ENCODE results near the gene SNX11.

Gene SNX11

GRCh38 chr17:48134912-48135480, 27.4 kb downstream of the SNX11 start:
- no peak for DNase-seq

DNA sequence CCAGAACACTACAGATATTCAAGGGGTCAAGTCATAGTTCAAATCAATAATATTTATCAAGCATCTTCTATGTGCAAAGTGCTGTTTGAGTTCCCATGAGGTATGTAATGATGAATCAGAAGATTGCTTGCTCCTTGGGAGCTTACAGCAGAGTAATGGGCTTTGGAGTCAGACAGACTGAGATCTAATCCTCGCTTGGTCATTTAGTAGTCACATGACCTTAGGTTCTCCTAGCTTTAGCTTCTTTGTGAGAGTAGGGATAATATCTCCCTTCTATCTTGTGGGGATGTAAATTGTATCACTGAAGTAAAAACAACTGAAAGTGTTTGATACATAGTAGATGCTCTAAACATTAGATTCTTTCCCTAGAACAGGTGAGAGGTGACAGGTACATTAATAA, 30.1 kb downstream of the SNX11 start:
- DNase-seq: no peak

GRCh38 chr17:48139944-48140343, 32.4 kb downstream of the SNX11 start:
- DNase-seq: no peak

- DNase-seq: no peak
These were observed 36.1 kb downstream of the SNX11 start for GRCh38 chr17:48143629-48144028.

- DNase-seq: no peak
These were observed 36.7 kb downstream of the SNX11 start for GRCh38 chr17:48144231-48144630.

DNA sequence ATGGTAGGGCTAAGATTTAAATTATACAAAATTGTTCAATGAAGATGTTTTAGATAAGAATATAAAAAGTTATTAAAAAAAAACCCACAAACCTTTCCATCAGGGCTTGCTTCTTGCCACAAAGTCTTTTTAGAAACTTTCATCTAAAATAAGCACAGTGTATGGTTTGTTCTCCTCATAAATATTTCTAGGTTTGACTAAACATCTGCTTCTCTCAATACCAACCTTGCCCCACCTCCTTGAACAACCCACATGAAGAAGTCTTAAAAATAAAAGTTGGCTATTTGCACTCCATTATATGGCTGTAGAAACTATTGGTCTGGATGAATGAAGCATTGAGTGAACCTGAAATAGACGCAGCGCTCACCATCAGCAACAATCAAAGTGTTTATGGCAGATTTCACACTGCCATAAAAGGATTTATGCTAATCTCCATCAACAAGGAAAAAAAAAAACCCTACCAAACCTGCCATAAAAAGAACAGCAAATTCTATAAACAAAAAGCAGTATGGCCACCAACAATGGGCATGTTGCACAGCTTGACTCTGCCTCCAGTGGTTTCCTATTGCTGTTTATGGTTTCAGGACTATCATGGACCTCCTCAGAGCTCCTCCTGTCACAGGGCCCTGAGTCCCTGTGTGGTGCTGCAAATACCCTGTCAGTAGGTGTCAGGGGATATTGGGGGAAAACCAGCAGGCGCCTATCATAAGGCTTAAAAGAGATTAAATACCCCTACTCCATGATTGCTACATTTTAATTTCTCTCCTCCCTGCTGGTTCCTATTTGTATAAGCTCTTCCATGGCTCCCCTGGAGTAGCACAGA, 37.6 kb downstream of the SNX11 start:
- no peak for DNase-seq

- no peak for DNase-seq
These were observed 40.6 kb downstream of the SNX11 start for GRCh38 chr17:48148029-48148770.

- DNase-seq: no peak
These were observed 41.6 kb downstream of the SNX11 start for GRCh38 chr17:48148854-48149786.

- DNase-seq: no peak
These were observed 42.4 kb downstream of the SNX11 start for GRCh38 chr17:48149787-48150463.

GRCh38 chr17:48150597-48151001, 43.0 kb downstream of the SNX11 start:
- no peak for DNase-seq

- no peak for DNase-seq
These were observed 43.7 kb downstream of the SNX11 start for GRCh38 chr17:48151220-48151619.

DNA sequence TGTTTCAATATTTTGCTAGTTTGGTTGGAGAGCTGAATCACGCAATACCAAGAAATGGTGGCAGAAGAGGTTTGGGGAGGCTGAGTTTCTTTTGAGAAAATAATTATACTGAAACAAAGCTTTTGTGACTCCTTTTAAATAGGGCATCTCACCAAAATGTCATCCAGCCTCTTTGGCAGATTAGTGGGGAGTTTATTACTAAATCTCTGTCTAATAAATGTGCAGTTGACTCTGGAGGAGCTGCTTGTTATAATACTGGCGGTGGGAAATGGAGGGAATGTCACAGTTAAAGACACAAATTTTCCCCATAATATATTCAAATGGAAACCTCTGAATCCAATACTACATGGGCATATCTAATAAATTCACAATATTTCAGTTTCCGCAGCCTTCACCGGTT, 44.7 kb downstream of the SNX11 start:
- no peak for DNase-seq

DNA sequence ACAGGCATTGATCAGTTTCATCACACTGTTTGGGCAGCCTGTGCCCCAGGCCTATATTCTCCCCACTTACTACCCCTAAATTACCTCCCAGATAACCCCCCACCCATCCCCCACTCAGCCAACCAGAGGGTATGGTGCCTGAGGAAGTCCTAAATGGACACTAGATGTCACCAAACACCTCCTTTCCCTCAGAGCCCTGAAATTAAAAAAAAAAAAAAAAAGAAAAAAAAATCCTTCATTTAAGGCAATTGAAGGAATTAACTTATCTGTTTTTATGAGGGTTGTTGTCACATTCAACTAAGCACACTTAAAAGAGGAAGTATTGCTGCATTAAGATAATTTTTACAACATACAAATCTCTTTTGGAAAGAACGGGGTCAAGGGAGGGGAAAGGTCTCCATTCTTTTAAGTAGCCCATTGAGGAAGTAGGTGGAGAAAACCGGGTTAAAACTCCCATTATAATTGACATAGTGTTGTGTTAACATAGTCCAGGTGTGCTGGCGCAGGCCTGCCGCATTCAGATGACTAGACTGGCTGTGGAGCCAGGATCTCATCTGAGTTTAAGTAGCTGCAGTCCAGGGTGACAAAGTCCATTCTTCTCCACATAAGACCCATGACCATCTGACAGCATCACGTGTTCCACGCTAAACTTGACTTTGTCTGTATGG, 46.3 kb downstream of the SNX11 start:
- DNase-seq: no peak

DNA sequence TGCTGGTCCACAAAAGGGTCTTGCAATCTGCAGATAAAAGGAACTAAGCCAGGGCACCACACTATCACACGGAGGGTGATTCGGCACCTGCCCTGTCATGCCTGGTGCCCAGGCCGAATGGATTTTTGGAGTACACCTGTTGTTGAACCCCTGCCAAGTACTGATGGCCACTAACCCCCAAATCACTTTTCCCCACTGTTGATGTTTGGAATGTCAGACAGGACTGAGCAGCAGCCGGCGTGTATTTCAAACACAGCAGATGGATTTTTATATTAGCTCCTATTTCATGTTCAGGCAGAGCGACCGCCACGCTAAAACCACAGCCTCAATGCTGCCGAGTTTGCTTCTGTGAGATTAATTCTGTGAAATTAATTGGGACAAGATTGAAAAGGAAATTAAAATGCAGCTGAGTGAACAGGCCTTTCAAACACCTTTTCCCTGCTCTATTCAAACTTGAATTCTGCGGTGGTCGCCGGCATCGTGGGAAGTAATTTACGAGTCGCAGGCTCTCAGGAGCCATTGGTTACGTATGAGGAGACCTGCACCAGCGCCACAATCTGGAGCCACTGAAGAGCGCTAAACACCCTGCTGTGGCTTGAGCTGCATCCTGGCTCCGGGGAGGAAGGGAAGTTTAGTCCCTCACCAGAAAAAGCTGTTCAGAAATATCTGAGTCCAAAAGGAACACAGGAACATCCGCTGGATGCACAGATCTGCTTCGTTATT, 48.5 kb downstream of the SNX11 start:
- DNase-seq: no peak

DNA sequence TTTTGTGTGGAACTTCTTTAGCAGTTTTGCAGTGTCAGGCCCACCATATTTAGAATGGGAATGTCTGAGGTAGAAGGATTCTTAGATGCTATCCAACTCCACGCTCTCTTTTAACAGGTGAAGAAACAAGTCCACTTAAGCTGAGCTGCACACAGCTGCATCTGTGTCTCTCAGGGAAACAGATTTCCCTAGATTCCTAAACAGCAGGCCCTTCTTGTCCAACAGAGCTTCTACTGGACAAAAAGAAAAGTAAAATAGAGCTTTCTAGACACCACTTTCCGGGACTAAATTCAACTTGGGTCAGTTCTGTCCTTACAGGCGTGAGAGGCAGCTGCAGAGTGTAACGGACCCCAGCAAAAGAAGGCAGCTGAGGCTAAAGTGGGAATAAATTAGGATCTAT, 51.7 kb downstream of the SNX11 start:
- no peak for DNase-seq

DNA sequence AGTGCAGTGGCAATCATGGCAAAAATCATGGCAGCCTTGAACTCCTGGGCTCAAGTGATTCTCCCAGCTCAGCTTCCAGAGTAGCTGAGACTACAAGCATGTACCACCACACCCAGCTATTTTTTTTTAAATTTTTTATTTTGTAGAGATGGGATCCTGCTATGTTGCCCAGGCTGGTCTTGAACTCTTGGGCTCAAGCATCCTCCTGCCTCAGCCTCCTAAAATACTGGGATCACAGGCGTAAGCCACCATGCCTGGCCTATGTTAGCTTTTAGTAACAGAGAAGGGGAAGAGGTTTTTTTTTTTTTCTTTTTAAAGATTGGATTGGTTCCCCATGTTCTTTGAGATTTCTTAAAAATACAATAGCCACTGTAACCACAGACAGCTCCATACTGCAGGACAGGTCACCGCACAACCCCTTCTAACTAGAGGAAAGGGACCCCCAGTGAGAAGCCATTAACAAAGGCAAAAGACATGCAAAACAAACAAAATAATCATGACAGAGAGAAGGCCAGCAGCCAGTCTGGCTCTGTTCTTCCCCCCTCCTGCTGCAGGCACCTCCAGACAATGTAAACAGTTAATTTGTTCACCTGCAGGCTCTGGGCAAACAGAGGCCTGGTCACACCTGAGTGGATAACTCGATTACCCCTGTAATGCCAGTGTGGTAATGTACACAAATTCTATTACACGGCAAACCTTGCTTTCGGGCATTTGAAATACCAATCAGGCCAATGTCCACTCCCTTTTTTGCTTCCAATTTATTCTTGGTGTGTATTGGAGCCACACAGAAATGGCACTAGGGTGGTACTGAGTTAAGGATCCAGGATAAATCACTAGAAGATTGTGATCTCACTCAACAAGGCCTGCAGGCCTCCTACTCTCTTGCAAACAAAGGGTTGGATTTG, 52.9 kb downstream of the SNX11 start:
- no peak for DNase-seq

DNA sequence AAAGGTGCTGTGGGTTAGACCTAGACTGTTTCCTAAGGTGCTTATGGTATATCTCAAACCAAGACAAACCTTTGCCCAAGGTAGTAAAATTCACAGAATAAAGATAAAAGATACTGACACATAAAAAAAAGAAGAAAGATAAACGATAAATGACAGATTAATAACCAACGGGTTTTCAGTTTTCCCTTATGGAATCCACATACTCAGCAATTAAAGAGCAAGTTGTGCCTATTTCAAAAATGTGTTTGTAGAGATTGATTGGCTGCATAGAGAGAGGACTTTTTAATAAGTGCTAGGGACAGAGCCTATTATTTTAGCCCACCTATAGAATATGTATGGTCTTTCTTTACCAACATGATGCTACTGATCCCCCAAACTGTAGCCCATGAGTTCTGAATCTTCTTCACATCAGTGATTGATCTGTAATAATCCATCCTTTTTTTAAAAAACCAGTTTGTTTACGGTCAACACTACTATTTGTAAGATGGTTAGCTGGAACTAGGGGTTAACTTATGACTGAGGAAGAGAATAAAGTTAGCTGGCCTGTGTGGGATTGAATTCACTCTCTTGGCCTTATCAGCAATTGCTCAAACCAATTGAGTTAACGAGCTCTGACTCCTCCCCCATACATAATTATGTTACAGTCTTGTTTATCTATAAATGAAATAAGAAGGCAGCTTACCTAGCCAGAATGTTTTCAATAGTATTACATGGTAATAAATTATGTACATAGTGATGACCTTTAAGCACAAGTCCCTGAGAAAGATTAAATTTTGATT, 53.8 kb downstream of the SNX11 start:
- DNase-seq: no peak

DNA sequence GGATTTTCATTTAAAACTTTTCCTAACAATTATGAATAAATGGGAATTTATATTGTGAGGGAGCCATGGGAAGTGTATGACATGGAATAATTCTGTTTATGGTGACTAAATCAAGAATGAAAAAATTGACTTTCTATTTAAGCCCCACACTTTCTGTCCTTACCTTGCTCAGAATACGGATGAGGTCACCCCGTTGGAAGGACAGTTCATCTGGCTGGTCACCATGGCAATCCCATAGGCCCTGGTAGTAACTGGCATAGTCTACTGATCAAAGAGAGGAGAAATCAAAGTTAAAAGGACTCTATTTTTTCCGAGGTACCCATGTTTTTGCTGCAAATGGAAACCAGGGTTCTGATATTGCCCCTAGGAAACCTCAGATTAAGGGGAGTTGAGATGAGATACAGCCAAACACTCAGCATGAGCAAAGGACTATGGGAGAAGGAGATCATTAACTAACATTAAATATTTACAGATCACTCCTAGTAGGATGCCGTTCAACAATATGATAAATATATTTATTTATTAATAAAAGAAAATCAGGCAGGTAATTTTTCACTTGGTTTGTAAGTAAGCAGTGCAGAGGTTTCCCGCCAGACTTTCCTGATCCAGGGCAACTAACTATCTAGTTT, 54.9 kb downstream of the SNX11 start:
- no peak for DNase-seq

All from activated naive CD4-positive, alpha-beta T cell treated with anti-CD3 and anti-CD28 coated beads, Interleukin-2, amount 50 U/mL, for 16 hours (primary cell).